GM10248 (cell line): ENCODE data around the gene CD37.

Experiments used
- CTCF ChIA-PET: fragments of 300-600 bp; sonication (Branson Sonifier 250); formaldehyde crosslinking; extraction: SDS; loops from one replicate; lab custom pipeline; 2021; ENCODE audit warnings: antibody characterized with exemption; lab: Yijun Ruan, JAX
- POLR2A ChIA-PET: fragments of 350-650 bp; sonication (Branson Sonifier 250); formaldehyde crosslinking; extraction: SDS; loops from one replicate; lab custom pipeline; 2020; ENCODE audit warnings: antibody characterized with exemption; lab: Yijun Ruan, JAX
- DNase-seq: peaks from one replicate; pipeline ENCODE4 v3.0.0; 2012; ENCODE audit errors: extremely low spot score
- TF ChIP-seq, protein P1 (sequence below): IDR thresholded peaks from 2 replicates; pipeline ENCODE4 v1.5.1; 2012; ENCODE audit warnings: mild to moderate bottlenecking, low read depth; ENCODE audit errors: extremely low read depth, missing control alignments, control extremely low read depth

The CD37 gene

DNA sequence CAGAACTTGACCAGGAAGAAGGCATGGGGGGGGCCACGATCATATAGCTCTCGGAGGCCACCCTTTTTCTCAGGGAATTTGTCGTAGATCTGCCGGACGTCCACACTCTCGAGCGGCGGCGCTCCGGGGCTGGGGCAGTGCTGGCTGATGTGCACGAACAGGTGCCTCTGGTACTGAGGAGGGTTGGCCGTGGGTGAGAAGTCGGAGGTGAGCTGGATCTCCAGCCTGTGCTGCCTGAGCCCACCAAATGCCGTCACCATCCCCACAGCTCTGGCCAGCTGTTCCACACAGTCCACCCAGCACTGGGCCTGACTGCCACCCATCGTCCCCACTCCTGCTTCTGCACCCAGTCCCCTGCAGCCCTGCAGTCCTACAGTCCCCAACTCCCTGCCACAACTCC lies 12.0 kb downstream of the CD37 start:
- CTCF ChIA-PET, result interaction anchor here (1.7 to 2.2 kb wide), 2 partner anchors 20 to 46 kb away, joined by 4 to 8 read pairs; no protein-coding TSS in a partner anchor
- POLR2A ChIA-PET, result no interaction called here
- TF ChIP-seq, protein P1, sequence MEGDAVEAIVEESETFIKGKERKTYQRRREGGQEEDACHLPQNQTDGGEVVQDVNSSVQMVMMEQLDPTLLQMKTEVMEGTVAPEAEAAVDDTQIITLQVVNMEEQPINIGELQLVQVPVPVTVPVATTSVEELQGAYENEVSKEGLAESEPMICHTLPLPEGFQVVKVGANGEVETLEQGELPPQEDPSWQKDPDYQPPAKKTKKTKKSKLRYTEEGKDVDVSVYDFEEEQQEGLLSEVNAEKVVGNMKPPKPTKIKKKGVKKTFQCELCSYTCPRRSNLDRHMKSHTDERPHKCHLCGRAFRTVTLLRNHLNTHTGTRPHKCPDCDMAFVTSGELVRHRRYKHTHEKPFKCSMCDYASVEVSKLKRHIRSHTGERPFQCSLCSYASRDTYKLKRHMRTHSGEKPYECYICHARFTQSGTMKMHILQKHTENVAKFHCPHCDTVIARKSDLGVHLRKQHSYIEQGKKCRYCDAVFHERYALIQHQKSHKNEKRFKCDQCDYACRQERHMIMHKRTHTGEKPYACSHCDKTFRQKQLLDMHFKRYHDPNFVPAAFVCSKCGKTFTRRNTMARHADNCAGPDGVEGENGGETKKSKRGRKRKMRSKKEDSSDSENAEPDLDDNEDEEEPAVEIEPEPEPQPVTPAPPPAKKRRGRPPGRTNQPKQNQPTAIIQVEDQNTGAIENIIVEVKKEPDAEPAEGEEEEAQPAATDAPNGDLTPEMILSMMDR, result no peak
- DNase-seq, result no peak

DNA sequence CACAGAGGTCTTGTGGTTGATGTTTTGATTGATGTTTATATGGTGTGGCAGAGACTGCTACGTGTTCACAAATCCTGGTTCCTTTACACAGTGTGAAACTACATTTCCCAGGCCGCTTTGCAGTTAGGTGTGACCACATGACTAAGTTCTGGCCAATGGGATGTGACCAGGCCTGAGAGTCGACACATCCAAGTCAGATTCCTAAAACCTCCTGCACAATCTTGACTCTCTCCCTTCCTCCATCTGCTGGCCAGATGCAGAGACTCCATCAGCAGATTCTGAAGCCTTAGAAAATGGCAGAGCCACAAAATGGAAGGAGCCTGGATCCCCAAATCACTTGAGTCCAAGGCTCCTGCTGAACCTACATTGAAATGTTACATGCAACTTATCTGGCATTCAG lies 12.6 kb downstream of the CD37 start:
- TF ChIP-seq, protein P1, result no peak
- ChIA-PET POLR2A (interaction anchor here (0.6 kb wide), 1 partner anchor 197 kb away, joined by 5 read pairs; no protein-coding TSS in a partner anchor), CTCF (interaction anchor here (1.0 to 2.2 kb wide), 4 partner anchors 12 to 47 kb away, joined by 4 to 8 read pairs (median 4); no protein-coding TSS in a partner anchor)
- DNase-seq, result no peak

DNA sequence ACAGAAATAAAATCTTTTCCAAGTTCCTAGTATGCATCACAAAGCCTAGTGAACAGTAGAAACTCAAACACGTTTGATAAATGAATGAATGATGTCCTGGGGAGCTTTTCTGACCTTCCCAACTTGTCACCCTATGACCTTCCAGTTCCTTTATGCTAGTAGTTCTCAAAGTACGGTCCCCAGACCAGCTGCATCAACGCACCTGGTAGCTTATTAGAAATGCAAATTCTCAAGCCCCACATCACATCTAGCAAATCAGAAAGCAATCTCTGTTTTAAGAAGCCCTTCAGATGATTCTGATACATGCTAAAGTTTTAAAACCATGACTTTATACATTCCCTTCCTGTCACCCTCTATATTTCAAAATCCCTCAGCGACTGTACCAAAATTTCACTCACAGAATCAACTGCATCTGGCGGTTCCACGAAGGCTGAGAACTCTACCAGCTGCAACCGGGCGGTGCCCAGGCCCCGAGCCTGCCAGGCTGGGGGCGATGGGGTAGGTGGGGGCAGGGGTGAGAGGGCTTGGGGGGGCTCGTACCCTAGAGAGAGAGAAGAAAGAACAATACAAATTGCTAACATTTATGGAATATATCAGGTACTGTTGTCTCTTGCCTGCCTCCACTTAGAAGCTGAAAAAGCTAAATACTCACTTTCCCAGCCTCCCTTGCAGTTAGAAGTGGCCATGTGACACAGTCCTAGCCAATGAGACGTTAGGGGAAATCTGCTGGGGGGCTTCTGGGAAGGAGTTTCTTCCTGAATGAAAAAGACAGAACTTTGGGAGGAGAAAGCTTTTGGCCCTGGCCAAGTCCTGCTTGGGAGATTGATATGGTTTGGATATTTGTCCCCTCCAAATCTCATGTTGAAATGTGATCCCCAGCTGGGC lies 13.3 kb downstream of the CD37 start:
- CTCF ChIA-PET, result interaction anchor here (0.9 to 2.2 kb wide), 8 partner anchors 9 to 223 kb away, joined by 3 to 8 read pairs (median 4); no protein-coding TSS in a partner anchor

DNA sequence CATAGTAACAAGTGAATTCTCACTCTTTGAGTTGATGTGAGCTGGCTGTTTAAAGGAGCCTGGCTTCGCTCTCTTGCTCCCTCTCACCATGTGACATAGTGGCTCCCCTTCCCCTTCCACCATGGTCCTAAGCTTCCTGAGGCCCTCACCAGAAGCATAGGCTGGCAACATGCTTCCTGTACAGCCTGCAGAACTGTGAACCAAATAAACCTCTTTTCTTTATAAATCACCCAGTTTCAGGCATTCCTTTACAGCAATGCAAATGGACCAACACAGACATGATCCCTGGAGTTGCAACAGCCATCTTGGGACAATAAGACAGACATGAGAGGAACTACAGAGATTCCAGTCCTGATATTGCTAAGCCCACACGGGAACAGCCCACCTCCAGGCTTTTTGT lies 14.4 kb downstream of the CD37 start:
- no peak for DNase-seq
- CTCF ChIA-PET, result interaction anchor here (0.9 to 1.6 kb wide), 4 partner anchors 9 to 224 kb away, joined by 3 to 7 read pairs (median 4); no protein-coding TSS in a partner anchor
- TF ChIP-seq, protein P1, result no peak
- POLR2A ChIA-PET, result no interaction called here

More for the DNA sequence above, 13.3 kb downstream of the CD37 start:
- TF ChIP-seq, protein P1, result no peak
- DNase-seq, result no peak
- POLR2A ChIA-PET, result interaction anchor here (0.5 to 0.6 kb wide), 2 partner anchors 58 to 198 kb away, joined by 4 to 5 read pairs; no protein-coding TSS in a partner anchor

DNA sequence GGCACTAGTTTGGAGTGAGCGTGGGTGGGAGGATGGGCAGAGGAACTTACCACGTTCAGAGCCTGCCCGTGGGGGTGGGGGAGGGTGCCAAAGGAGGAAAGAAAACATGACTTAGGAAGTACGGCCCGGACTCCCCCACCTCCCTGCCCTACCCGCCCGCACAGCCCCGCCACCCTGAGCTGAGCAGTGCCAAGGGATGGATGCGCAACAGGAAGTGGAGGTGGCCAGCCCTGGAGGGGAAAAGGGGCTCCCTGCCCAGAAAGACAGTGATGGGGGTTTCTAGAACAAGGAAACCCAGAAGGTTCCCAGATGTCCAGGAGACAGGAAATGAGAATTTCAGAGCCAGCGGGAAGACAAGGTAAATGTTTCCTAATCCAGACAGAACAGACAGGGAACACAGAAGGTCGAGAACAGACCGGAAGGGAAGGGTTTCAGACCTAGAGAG lies 20.7 kb downstream of the CD37 start:
- no peak for DNase-seq
- POLR2A ChIA-PET, result no interaction called here
- CTCF ChIA-PET, result interaction anchor here (1.2 to 1.4 kb wide), 2 partner anchors 11 to 215 kb away, joined by 3 read pairs; no protein-coding TSS in a partner anchor
- TF ChIP-seq, protein P1, result no peak

DNA sequence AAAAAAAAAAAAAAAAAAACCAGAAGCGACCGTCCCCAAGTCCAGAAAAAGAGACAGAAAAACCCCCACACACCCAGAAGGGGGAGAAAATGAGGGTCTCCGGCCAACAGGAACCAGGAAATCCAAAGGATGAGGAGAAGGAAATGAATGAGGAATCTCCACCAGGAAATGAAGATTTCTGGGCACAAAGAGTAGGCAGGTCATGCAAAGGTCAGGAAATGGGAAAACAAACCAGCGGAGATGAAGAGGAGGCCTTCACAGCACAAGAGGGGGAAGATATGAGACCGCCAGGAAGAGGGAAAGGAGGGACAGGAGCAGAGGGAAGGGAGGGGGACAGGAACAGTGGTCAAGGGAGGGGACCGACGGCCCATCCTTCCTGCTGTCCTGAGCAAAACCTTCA lies 21.2 kb downstream of the CD37 start:
- CTCF ChIA-PET, result no interaction called here
- TF ChIP-seq, protein P1, result no peak
- POLR2A ChIA-PET, result no interaction called here
- DNase-seq, result no peak
